Upper lobe of left lung (tissue), 6 donors: Measurements from ENCODE around the gene CRNKL1. TPM values are rescaled to one million over a fixed set of nuclear protein-coding genes. Genes with fewer than 3 reads are reported as not detected.

Experiments
- ATAC-seq, 2 donors: fragments of 200-7000 bp; cut with Tn5 transposase; one replicate each; pipeline ENCODE4 v1.9.1; 2022; ENCODE audit warnings: mild to moderate bottlenecking in 2 of 2, moderate library complexity in 2 of 2; ENCODE audit not compliant: low FRiP score in 2 of 2
- DNase-seq, 2 donors: peaks; one replicate each; pipeline ENCODE4 v3.0.0-alpha.2; 2019 to 2020
- H3K27ac ChIP-seq, 4 donors: fragments of 200-600 bp; sonication (generic); one replicate each; pipeline ENCODE4 v1.5.1; 2016 to 2019
- H3K27me3 ChIP-seq, 4 donors: fragments of 200-600 bp; sonication (generic); one replicate each; pipeline ENCODE4 v1.5.1; 2017 to 2019
- H3K36me3 ChIP-seq, 4 donors: fragments of 200-600 bp; sonication (generic); one replicate each; pipeline ENCODE4 v1.5.1; 2016 to 2019
- H3K4me1 ChIP-seq, 4 donors: fragments of 200-600 bp; sonication (generic); one replicate each; pipeline ENCODE4 v1.5.1; 2018 to 2019
- H3K4me3 ChIP-seq, 4 donors: fragments of 200-600 bp; sonication (generic); one replicate each; pipeline ENCODE4 v1.5.1; 2017 to 2019; ENCODE audit warnings: mild to moderate bottlenecking in 2 of 4, moderate library complexity in 1 of 4
- H3K9me3 ChIP-seq, 4 donors: fragments of 200-600 bp; sonication (generic); one replicate each; pipeline ENCODE4 v1.5.1; 2018 to 2019
- CTCF ChIP-seq, 6 experiments: fragments of 450-650 bp in 4 of 6; fragments of 200-600 bp in 2 of 6; sonication (generic) in 2 of 6; IDR thresholded peaks; one replicate each; pipeline ENCODE4 v1.5.1; 2016 to 2019; ENCODE audit warnings: antibody characterized with exemption in 6 of 6
- EP300 ChIP-seq, 4 donors: sonication (generic); formaldehyde crosslinking; IDR thresholded peaks; one replicate each; pipeline ENCODE4 v1.5.1; 2017; ENCODE audit warnings: antibody characterized with exemption in 4 of 4, control low read depth in 2 of 4
- POLR2A ChIP-seq, 4 donors: fragments of 450-650 bp; IDR thresholded peaks; one replicate each; pipeline ENCODE4 v1.5.1; 2016 to 2017; ENCODE audit warnings: antibody characterized with exemption in 4 of 4, mild to moderate bottlenecking in 2 of 4
- POLR2AphosphoS5 ChIP-seq, 2 donors: sonication (generic); formaldehyde crosslinking; IDR thresholded peaks; one replicate each; pipeline ENCODE4 v1.5.1; 2017; ENCODE audit warnings: antibody characterized with exemption in 2 of 2
- WGBS, 2 donors: methylation state at CpG; one replicate each; pipeline ENCODE4 v1.1.5; 2017 to 2018; 5-methylcytosine and 5-hydroxymethylcytosine counted together
- total RNA-seq, 6 donors: library from RNA; depleted of rRNA in 4 of 6; stranded (reverse); fragments of >200 nt in 4 of 6; gene quantifications; one replicate each; pipeline versions ENCODE4 v1.1.0 to v1.2.1, GENCODE V29; 2016 to 2021
- donor health status: DM: no; HTN: no; CAD: no; lungs with moderate emphysema.
- donor health status: DM: no; HTN: yes; CAD: no; lungs with severe emphysema.

The CRNKL1 gene
- total RNA-seq, 6 donors from 2014 or later = 13.5 to 44.0 (median 18.4) TPM

- Histone ChIP-seq H3K9me3 (no peaks in the 10 kb centered on the region), H3K27me3 (no peaks in the 10 kb centered on the region), H3K27ac (no peak overlapping the region), H3K4me3 (no peak overlapping the region), H3K4me1 (no peaks in the 10 kb centered on the region), H3K36me3 (no peaks in the 10 kb centered on the region)
- DNase-seq = no peak
- 57 to 58% methylated on average over 15 of the region's 15 CpGs for WGBS, 2 donors
- no peak for TF ChIP-seq POLR2AphosphoS5 (IDR thresholded peaks at IDR 0.05)
- no peak for TF ChIP-seq POLR2A (IDR thresholded peaks at IDR 0.05)
- no peak for TF ChIP-seq EP300 (IDR thresholded peaks at IDR 0.05)
- TF ChIP-seq CTCF (IDR thresholded peaks at IDR 0.05) = no peak
- no peak for ATAC-seq
Observed at GRCh38 chr20:20073801-20074371, 21.6 kb upstream of the CRNKL1 start.

GRCh38 chr20:20070871-20071726 is 18.8 kb upstream of the CRNKL1 start:
- Histone ChIP-seq H3K4me3 (no peak overlapping the region), H3K9me3 (no peaks in the 10 kb centered on the region), H3K4me1 (no peaks in the 10 kb centered on the region), H3K36me3 (no peaks in the 10 kb centered on the region), H3K27ac (no peak overlapping the region), H3K27me3 (no peaks in the 10 kb centered on the region)
- WGBS, 2 donors = 62 to 69% methylated on average over 10 of the region's 10 CpGs
- no peak for TF ChIP-seq POLR2A (IDR thresholded peaks at IDR 0.05)
- no peak for TF ChIP-seq CTCF (IDR thresholded peaks at IDR 0.05)
- TF ChIP-seq EP300 (IDR thresholded peaks at IDR 0.05) = no peak
- no peak for TF ChIP-seq POLR2AphosphoS5 (IDR thresholded peaks at IDR 0.05)
- ATAC-seq = no peak
- no peak for DNase-seq

GRCh38 chr20:20065361-20065760 is 13.1 kb upstream of the CRNKL1 start:
- 81 to 88% methylated on average over 1 of the region's 1 CpG for WGBS, 2 donors

GRCh38 chr20:20063941-20064702 is 11.9 kb upstream of the CRNKL1 start:
- Histone ChIP-seq H3K4me1 (no peaks in the 10 kb centered on the region), H3K27ac (no peak overlapping the region), H3K9me3 (no peaks in the 10 kb centered on the region), H3K4me3 (no peak overlapping the region), H3K27me3 (no peaks in the 10 kb centered on the region), H3K36me3 (no peaks in the 10 kb centered on the region)
- no peak for ATAC-seq
- no peak for DNase-seq
- TF ChIP-seq POLR2AphosphoS5 (IDR thresholded peaks at IDR 0.05) (no peak), POLR2A (IDR thresholded peaks at IDR 0.05) (no peak), EP300 (IDR thresholded peaks at IDR 0.05) (no peak), CTCF (IDR thresholded peaks at IDR 0.05) (no peak)
- WGBS, 2 donors = 69 to 74% methylated on average over 12 of the region's 12 CpGs

More at GRCh38 chr20:20065361-20065760, 13.1 kb upstream of the CRNKL1 start:
- Histone ChIP-seq H3K36me3 (no peaks in the 10 kb centered on the region), H3K27me3 (no peaks in the 10 kb centered on the region), H3K9me3 (no peaks in the 10 kb centered on the region), H3K4me3 (no peak overlapping the region), H3K4me1 (no peaks in the 10 kb centered on the region), H3K27ac (no peak overlapping the region)
- no peak for TF ChIP-seq EP300 (IDR thresholded peaks at IDR 0.05)
- no peak for TF ChIP-seq POLR2A (IDR thresholded peaks at IDR 0.05)
- TF ChIP-seq POLR2AphosphoS5 (IDR thresholded peaks at IDR 0.05) = no peak
- TF ChIP-seq CTCF (IDR thresholded peaks at IDR 0.05) = no peak
- ATAC-seq = no peak
- no peak for DNase-seq
